CMK (cell line): ENCODE data around the gene CA6.
"Not testable (repeated sequence)": the region's sequence is repeated elsewhere in the genome, so short reads cannot be mapped to it uniquely, and the experiment has no call there.

Experiments
- DNase-seq: peaks from one replicate; pipeline ENCODE4 v3.0.0-alpha.2; 2010; ENCODE audit warnings: low read depth

Gene CA6

DNA sequence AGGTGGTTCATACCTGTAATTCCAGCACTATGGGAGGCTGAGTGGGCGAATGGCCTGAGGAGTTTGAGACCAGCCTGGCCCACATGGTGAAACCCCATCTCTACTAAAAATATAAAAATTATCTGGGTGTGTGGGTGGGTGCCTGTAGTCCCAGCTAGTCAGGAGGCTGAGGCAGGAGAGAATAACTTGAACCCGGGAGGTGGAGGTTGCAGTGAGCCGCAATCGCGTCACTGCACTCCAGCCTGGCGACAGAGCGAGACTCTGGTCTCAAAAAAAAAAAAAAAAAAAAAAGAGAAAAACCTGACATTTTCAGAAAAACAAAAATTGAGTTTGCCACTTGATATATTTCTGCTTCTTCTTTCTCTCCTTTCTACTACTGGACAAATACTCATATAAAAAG lies 24.3 kb downstream of the CA6 start:
- no peak for DNase-seq

DNA sequence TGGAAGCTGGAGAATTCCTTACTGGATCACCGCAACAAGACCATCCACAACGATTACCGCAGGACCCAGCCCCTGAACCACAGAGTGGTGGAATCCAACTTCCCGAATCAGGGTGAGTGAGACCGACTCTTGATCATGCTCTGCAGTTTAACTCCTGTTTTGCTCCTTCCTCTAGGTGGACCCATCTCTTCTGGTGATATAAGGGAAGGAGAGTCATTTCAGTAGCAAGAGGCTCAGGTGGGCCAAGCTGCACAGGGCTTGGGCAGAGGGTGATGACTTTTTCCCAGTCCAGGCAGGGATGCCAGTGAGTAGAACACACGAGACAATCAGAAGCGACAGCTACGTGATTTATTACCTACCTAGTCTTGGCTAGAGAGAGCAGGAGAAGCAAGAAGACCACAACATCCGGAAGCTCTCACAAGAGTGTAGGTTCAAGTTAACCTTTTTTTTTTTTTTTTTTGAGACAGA lies 25.2 kb downstream of the CA6 start:
- no peak for DNase-seq

GRCh38 chr1:8974551-8974950 lies 28.9 kb downstream of the CA6 start:
- no peak for DNase-seq

DNA sequence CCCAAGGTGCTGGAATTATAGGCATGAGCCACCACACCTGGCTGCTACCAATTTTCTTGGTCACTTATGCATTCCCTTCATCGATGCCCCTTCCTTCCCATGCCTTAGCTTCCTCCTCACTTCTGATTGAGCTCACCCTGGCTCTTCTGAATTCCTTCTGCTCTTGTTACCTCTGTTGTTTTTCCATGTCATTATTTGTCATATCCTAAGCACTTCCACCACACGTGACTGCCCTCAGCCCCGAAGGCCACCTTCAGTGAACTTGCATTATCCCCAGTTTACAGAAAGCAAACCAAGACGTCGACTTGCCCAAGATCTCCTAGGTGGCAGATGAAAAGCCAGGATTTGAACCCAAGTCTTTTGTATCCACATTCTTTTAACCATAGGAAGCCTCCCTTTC lies 30.7 kb downstream of the CA6 start:
- no peak for DNase-seq

- DNase-seq: no peak
Observed at GRCh38 chr1:8976896-8977450, 31.3 kb downstream of the CA6 start.

DNA sequence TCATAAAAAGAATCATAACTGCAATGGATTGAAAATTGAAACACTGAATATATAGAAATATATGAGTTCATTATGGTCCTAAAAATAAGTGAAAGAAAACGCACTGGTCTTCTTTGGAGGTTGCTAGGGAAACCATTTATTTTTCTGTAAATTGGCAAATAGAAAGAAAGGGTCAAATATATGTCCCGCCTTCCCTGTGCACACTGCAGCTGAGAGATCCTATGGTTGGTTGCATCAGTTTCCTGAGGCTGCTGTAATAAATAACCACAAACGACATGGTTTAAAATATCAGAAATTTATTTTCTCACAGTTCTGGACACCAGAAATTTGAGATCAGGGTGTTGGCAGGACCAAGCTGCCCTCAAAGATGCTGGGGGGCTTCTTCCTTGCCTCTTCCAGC lies 35.0 kb downstream of the CA6 start:
- DNase-seq: no peak

- DNase-seq: no peak
Observed at GRCh38 chr1:8981169-8981568, 35.5 kb downstream of the CA6 start.

GRCh38 chr1:8984203-8984602 lies 38.5 kb downstream of the CA6 start:
- no peak for DNase-seq

DNA sequence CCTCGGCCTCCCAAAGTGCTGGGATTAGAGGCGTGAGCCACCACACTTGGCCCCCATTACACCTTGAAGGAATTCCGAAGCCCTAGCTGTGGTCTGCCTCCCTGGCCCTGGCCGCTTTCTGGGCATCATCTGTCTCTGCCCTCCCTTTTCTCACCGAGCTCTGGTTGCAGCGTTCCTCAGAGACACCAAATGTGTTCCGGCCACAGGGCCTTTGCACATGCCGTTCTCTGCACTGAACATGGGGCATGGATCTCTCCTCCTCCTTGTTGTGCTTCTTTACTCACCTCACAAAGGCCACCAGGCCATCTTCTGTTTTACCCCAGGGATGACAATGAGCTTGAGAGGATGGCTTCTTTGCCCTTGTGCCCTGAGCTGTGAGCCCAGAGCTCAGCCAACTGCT lies 39.3 kb downstream of the CA6 start:
- no peak for DNase-seq

- DNase-seq: no peak
Observed at GRCh38 chr1:8985915-8986813, 40.5 kb downstream of the CA6 start.

DNA sequence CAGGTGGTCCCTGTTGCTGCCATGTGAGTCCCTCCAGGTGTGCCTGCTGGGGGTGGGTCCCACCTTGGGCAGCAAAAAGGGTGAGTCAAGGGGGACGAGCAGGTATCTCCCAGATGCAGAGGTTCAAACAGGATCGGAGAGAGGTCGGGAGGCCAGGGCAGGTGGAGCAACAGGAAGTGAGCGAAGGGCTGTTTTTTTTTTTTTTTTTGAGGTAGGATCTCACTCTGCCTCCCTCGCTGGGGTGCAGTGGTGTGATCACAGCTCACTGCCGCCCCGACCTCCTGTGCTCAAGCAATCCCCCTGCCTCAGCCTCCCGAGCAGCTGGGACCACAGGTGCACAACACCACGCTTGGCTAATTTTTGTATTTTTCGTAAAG lies 41.1 kb downstream of the CA6 start:
- DNase-seq: no peak

GRCh38 chr1:8987881-8988617 lies 42.4 kb downstream of the CA6 start:
- DNase-seq: no peak

GRCh38 chr1:8988618-8988967 lies 42.9 kb downstream of the CA6 start:
- no peak for DNase-seq

DNA sequence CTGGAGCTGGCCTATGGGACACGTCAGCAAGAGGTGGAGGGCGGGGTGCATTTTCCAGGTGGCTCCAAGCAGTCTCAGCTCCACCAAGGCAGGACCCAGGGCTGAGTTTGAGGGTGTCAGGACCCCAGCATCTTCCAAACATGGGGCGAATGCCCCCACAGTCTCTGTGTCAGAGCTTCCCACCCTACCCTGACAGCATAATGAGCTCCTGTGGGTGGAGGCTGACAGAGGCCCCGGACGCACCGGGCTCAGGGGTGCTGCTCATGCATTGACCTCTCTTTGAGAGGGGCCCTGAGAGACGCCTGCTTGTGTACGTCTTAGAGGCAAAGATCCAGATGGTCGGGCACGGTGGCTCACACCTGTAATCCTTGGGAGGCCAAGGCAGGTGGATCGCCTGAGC lies 43.4 kb downstream of the CA6 start:
- no peak for DNase-seq

DNA sequence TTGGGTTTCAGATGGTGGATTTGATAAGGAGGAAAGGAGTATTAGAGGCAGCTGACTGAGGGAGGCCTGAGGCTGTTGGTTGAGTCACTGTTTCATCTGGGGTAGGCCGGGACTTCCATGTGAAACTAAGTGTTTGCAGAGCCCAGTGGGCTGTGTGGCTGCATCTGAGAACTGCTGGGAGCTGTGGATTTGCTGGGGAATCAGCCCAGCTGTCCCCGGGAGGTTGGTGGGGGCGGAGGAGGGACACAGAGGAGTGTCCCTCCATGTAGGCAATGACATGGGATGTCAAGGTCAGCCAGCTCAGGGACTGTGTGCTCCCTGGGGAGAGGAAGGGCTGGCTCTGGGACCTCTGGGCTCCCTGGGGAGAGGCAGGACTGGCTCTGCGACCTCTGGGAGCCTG lies 44.2 kb downstream of the CA6 start:
- DNase-seq: no peak

DNA sequence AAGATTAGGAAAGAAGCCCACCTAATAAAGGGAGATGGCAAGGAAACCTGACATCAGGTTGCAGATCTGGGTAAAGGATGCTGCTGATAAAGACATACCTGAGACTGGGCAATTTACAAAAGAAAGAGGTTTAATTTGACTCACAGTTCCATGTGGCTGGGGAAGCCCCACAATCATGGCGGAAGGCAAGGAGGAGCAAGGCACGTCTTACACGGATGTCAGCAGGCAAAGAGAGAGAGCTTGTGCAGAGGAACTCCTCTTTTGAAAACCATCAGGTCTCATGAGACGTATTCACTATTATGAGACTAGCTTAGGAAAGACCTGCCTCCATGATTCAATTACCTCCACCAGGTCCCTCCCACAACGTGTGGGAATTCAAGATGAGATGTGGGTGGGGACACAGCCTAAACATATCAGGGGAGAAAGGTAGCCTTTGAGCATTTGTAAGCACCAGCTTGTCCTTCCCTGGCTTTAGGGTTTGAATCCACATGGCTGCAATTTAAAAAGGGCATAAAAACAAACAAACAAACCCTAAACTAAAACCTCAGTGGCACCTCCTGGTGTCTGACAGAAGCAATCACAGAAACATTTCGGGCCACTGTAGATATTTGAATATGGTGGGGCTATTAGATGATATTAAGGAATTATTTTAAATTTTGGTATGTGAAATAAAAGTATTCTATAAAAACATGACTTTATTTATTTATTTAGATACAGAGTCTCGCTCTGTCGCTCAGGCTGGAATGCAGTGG lies 47.4 kb downstream of the CA6 start:
- no peak for DNase-seq

DNA sequence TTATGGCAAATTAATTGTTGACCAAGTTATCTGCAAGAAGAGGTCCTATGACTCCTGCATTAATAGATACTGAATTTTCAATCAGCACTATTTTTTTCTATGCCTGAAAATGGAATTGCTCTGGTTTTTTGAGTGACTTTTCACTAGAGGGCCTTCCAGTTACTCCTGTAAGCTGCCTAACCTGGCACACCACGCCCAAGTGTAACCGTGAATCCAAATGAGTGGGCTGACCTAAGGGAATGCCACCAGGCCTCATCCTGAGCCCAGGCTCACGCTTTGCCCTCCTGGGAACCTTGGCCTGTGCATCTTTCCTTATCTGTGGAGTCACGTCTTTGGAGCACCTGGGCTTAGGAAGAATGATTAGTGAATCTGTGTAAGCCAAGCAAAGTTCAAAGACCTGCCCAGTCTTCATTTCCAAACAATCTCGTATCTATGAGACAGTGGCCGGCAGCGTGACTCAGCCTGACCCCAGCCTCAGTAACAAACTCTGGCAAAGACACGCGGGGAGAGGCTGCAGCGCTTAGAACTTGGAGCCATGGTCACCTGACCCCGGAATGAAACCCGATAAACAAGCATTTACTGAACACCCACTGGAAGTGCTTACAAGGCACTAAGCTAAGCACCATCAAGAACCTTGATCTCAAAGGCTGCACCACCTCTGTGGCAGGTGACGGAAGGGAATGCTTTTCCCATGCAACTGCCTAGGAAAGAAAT lies 48.5 kb downstream of the CA6 start:
- DNase-seq: not testable (repeated sequence)

DNA sequence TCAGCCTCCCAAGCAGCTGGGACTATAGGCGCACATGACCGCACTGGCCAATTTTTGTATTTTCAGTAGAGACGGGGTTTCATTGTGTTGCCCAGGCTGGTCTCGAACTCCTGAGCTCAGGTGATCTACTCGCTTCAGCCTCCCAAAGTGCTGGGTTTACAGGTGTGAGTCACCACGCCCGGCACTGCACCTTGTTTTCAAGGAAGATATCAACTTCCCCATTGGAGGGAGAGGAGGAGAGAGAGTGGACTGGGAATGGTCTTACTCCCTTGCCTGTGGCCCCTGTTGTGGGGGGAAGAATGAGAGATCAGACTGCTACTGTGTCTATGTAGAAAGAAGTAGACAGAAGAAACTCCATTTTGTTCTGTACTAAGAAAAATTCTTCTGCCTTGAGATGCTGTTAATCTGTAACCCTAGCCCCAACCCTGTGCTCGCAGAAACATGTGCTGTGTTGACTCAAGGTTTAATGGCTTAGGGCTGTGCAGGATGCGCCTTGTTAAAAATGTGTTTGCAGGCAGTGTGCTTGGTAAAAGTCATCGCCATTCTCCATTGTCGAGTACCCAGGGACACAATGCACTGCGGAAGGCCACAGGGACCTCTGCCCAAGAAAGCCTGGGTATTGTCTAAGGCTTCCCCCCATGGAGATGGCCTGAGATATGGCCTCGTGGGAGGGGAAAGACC lies 56.0 kb downstream of the CA6 start:
- not testable (repeated sequence) for DNase-seq

DNA sequence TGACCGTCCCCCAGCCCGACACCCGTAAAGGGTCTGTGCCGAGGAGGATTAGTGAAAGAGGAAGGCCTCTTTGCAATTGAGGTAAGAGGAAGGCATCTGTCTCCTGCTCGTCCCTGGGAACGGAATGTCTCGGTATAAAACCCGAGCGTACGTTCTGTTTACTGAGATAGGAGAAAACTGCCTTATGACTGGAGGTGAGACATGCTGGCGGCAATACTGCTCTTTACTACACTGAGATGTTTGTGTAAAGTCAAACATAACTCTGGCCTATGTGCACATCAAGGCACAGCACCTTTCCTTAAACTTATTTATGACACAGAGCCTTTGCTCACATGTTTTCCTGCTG lies 56.5 kb downstream of the CA6 start:
- DNase-seq: not testable (repeated sequence)

GRCh38 chr1:9004031-9004699 lies 58.5 kb downstream of the CA6 start:
- no peak for DNase-seq
